ENCODE data around the gene TRIM34.

DNA sequence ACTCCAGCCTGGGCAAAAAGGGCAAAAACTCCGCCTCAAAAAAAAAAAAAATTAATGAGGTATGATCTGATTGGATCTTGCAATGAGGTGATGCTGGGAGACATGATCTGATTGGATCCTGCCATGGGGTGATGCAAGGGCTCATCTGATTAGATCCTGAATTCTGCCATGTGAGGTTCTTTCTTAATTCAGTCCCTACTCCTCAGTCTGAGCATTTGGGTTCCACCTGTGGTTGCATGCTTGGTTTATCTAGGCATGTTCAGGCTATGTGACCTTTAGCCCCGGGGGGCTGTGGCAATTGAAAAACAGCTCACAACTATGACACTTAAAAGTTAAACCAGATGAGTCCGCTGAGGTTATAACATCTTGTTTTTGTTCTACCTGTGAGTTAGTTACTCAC, 33.2 kb upstream of the TRIM34 start:
- TF ChIP-seq, protein P1, sequence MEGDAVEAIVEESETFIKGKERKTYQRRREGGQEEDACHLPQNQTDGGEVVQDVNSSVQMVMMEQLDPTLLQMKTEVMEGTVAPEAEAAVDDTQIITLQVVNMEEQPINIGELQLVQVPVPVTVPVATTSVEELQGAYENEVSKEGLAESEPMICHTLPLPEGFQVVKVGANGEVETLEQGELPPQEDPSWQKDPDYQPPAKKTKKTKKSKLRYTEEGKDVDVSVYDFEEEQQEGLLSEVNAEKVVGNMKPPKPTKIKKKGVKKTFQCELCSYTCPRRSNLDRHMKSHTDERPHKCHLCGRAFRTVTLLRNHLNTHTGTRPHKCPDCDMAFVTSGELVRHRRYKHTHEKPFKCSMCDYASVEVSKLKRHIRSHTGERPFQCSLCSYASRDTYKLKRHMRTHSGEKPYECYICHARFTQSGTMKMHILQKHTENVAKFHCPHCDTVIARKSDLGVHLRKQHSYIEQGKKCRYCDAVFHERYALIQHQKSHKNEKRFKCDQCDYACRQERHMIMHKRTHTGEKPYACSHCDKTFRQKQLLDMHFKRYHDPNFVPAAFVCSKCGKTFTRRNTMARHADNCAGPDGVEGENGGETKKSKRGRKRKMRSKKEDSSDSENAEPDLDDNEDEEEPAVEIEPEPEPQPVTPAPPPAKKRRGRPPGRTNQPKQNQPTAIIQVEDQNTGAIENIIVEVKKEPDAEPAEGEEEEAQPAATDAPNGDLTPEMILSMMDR (IDR thresholded peaks at IDR 0.05), result no peak
- TF ChIP-seq ZFX (IDR thresholded peaks at IDR 0.05; ENCODE audit: borderline replicate concordance), result no peak
